ENCODE data around the gene SNX13. TPM values are rescaled to one million over a fixed set of nuclear protein-coding genes. Genes with fewer than 3 reads are reported as not detected.
A peak's percentile ranks its signal among the peaks of the same experiment; 100 is the strongest.

SNX13 gene
- total RNA-seq, 1 donor, result 59.7 TPM

DNA sequence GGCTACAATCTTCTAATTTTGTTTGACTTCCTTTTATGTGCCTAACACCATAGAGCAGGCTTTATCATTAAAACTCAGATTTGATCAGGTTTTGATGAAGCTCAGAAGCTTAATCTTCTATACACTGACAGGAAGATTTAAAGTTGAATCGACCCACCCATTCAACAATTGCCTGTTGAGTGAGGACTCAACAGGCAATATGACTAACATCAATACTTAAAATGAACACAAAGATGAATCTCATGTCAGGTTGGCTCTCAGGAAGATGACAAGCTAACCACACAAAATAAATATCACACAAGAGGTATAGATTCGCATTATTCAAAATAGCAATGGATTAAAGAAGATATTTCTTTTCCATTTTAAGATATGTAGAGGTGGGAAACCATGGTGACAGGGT lies 36.7 kb upstream of the SNX13 start:
- H3K4me3 ChIP-seq (ENCODE audit: insufficient read depth, low read length), result no peak overlapping the region

DNA sequence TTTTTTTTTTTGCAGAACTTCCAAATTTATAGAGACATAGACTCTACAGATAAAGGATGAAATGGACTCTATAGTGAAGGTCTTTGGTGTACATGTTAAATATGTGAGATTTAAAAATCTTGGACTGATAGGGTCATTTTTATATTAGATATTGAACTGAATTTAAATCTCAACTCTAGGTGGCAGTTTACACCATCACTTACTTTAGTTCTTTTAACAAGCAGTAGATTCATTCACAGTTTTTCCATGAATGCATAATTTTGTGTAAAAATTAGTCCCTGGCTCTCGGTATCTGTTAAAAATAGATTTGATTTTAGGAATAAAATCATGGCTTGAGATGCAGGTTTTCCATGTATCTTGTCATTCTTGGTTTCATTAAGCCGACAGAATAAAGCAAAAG lies 31.1 kb upstream of the SNX13 start:
- Histone ChIP-seq H3K79me2 (ENCODE audit: insufficient read depth, low read length) (no peaks in the 10 kb centered on the region), H4K20me1 (ENCODE audit: insufficient read depth, low read length) (no peaks in the 10 kb centered on the region), H3K9me3 (ENCODE audit: low read depth, low read length) (no peaks in the 10 kb centered on the region), H2AFZ (ENCODE audit: low read length) (no peak overlapping the region), H3K36me3 (ENCODE audit: insufficient read depth, low read length) (no peaks in the 10 kb centered on the region), H3K4me2 (ENCODE audit: insufficient read depth, low read length) (no peak overlapping the region), H3K27me3 (ENCODE audit: insufficient read depth, low read length) (no peaks in the 10 kb centered on the region), H3K4me1 (ENCODE audit: insufficient read depth, low read length) (no peaks in the 10 kb centered on the region), H3K4me3 (ENCODE audit: insufficient read depth, low read length) (no peak overlapping the region), H3K27ac (ENCODE audit: low read depth, low read length) (no peak overlapping the region)
- TF ChIP-seq, protein P1, sequence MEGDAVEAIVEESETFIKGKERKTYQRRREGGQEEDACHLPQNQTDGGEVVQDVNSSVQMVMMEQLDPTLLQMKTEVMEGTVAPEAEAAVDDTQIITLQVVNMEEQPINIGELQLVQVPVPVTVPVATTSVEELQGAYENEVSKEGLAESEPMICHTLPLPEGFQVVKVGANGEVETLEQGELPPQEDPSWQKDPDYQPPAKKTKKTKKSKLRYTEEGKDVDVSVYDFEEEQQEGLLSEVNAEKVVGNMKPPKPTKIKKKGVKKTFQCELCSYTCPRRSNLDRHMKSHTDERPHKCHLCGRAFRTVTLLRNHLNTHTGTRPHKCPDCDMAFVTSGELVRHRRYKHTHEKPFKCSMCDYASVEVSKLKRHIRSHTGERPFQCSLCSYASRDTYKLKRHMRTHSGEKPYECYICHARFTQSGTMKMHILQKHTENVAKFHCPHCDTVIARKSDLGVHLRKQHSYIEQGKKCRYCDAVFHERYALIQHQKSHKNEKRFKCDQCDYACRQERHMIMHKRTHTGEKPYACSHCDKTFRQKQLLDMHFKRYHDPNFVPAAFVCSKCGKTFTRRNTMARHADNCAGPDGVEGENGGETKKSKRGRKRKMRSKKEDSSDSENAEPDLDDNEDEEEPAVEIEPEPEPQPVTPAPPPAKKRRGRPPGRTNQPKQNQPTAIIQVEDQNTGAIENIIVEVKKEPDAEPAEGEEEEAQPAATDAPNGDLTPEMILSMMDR (IDR thresholded peaks at IDR 0.05; ENCODE audit: extremely low read depth, low read depth, low read length), result peak; percentile 34
- DNase-seq (ENCODE audit: insufficient read length, low spot score, missing footprints), result no peak

More for the DNA sequence above, 36.7 kb upstream of the SNX13 start:
- Histone ChIP-seq H3K4me2 (ENCODE audit: insufficient read depth, low read length) (no peak overlapping the region), H3K4me1 (ENCODE audit: insufficient read depth, low read length) (no peaks in the 10 kb centered on the region), H3K36me3 (ENCODE audit: insufficient read depth, low read length) (no peaks in the 10 kb centered on the region), H3K79me2 (ENCODE audit: insufficient read depth, low read length) (no peaks in the 10 kb centered on the region), H3K27me3 (ENCODE audit: insufficient read depth, low read length) (no peaks in the 10 kb centered on the region), H4K20me1 (ENCODE audit: insufficient read depth, low read length) (no peaks in the 10 kb centered on the region), H3K27ac (ENCODE audit: low read depth, low read length) (no peak overlapping the region), H3K9me3 (ENCODE audit: low read depth, low read length) (no peaks in the 10 kb centered on the region), H2AFZ (ENCODE audit: low read length) (no peak overlapping the region)
- DNase-seq (ENCODE audit: insufficient read length, low spot score, missing footprints), result no peak
- TF ChIP-seq, protein P1 (IDR thresholded peaks at IDR 0.05; ENCODE audit: extremely low read depth, low read depth, low read length), result no peak

DNA sequence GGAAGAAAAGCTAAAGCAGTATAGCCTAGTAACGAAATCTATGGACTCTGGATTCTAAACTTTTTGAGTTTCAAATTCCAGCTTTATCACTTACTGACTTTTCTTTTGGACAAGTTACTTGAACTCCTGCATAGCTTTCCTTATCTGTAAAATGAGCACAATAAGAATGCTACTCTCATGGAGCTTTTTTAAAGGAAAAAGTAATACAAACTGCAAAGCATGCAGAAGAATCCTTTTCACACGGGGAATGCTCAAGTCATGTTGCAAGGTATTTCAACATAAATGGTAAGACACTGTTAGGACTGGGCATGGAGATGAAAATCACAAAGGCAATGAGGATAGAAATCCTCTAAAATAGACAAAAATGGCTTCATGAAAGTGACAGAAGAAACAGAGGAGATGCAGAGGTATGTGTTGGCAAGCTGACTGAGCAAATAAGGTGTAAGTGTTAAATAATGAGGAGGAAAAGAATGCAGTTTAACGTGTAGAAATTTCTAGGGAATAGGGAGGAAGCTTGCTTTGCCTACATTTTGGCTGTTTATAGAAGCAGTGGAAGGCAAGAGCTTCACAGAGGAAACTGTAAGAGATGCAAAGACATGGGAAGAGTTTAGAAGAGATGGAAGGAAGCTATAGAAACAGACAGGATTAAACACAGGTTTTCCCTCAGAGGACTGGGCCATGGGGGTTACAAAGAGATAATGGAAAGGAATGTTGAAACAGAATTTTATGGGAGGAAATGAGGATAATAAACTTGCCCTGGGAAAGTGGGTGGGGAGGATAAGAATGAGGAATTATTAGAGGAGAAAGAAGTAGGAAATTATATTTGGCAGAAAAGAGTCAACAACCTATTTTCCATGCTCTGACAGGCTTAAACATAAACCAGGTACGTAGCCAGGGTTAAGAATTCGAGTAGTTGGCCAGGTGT lies 28.8 kb upstream of the SNX13 start:
- Histone ChIP-seq H3K4me3 (ENCODE audit: insufficient read depth, low read length) (no peak overlapping the region), H3K27ac (ENCODE audit: low read depth, low read length) (no peak overlapping the region), H3K79me2 (ENCODE audit: insufficient read depth, low read length) (no peaks in the 10 kb centered on the region), H3K9me3 (ENCODE audit: low read depth, low read length) (no peaks in the 10 kb centered on the region), H3K4me1 (ENCODE audit: insufficient read depth, low read length) (no peaks in the 10 kb centered on the region), H3K27me3 (ENCODE audit: insufficient read depth, low read length) (no peaks in the 10 kb centered on the region), H3K4me2 (ENCODE audit: insufficient read depth, low read length) (no peak overlapping the region), H2AFZ (ENCODE audit: low read length) (peak overlapping the region; percentile 42), H4K20me1 (ENCODE audit: insufficient read depth, low read length) (no peaks in the 10 kb centered on the region), H3K36me3 (ENCODE audit: insufficient read depth, low read length) (no peaks in the 10 kb centered on the region)
- no peak for DNase-seq (ENCODE audit: insufficient read length, low spot score, missing footprints)
- TF ChIP-seq, protein P1 (IDR thresholded peaks at IDR 0.05; ENCODE audit: extremely low read depth, low read depth, low read length), result no peak

DNA sequence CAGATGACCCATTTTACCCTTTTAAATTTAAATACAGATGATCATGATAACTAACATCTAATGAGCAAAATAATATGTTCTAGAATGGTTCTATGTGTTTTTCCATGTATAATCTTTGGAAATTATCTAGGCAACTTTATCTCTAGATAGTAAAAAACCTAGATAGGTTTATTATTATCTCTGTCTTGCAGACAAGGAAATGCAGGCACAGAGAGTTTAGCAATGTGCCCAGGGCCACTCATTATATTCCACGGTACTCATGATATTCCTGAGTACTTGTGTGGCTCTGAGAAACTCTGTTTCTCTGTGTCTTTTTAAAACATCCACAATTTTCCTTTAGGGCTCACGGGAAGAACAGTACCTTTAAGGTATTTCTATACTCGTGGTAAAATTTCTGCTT lies 26.4 kb upstream of the SNX13 start:
- Histone ChIP-seq H3K9me3 (ENCODE audit: low read depth, low read length) (no peaks in the 10 kb centered on the region), H3K27ac (ENCODE audit: low read depth, low read length) (no peak overlapping the region)

More for the DNA sequence above, 26.4 kb upstream of the SNX13 start:
- no peaks in the 10 kb centered on the region for H3K79me2 ChIP-seq (ENCODE audit: insufficient read depth, low read length)
- H2AFZ ChIP-seq (ENCODE audit: low read length), result no peak overlapping the region
- H3K4me3 ChIP-seq (ENCODE audit: insufficient read depth, low read length), result no peak overlapping the region
- no peaks in the 10 kb centered on the region for H3K36me3 ChIP-seq (ENCODE audit: insufficient read depth, low read length)
- no peak overlapping the region for H3K4me2 ChIP-seq (ENCODE audit: insufficient read depth, low read length)
- H3K27me3 ChIP-seq (ENCODE audit: insufficient read depth, low read length), result no peaks in the 10 kb centered on the region
- no peaks in the 10 kb centered on the region for H3K4me1 ChIP-seq (ENCODE audit: insufficient read depth, low read length)
- DNase-seq (ENCODE audit: insufficient read length, low spot score, missing footprints), result no peak
- H4K20me1 ChIP-seq (ENCODE audit: insufficient read depth, low read length), result no peaks in the 10 kb centered on the region
- TF ChIP-seq, protein P1 (IDR thresholded peaks at IDR 0.05; ENCODE audit: extremely low read depth, low read depth, low read length), result no peak

All from osteoblast (primary cell).